Activated naive CD8-positive, alpha-beta T cell (primary cell): Measurements from ENCODE around the gene MAOB.
A peak's percentile ranks its signal among the peaks of the same experiment; 100 is the strongest.
"Not testable (repeated sequence)": the region's sequence is repeated elsewhere in the genome, so short reads cannot be mapped to it uniquely, and the experiment has no call there.

Experiments used
- H3K27ac Mint-ChIP-seq: one replicate; pipeline ENCODE4 v1.8.0; 2021; ENCODE audit warnings: mixed read lengths
- H3K27me3 Mint-ChIP-seq: one replicate; pipeline ENCODE4 v1.8.0; 2021; ENCODE audit warnings: mixed read lengths
- H3K36me3 Mint-ChIP-seq: one replicate; pipeline ENCODE4 v1.8.0; 2021; ENCODE audit warnings: mixed read lengths
- H3K4me1 Mint-ChIP-seq: one replicate; pipeline ENCODE4 v1.8.0; 2021; ENCODE audit warnings: low read depth, mixed read lengths
- H3K4me3 Mint-ChIP-seq: one replicate; pipeline ENCODE4 v1.8.0; 2021; ENCODE audit warnings: mild to moderate bottlenecking, mixed read lengths
- H3K9me3 Mint-ChIP-seq: one replicate; pipeline ENCODE4 v1.8.0; 2021; ENCODE audit warnings: low read depth, mixed read lengths

MAOB gene

GRCh38 chrX:43882294-43882681 is at the start of gene MAOB:
Gene MAOB, minus strand, starts transcription at chrX:43882450. Its CDS starts 151 bp downstream, at chrX:43882299.
- peak within 1 kb of the TSS; percentile 35 for H3K4me3 Mint-ChIP-seq
- no peak within 1 kb of the TSS for H3K27ac Mint-ChIP-seq
- H3K4me1 Mint-ChIP-seq: peaks cover 5% of the 10 kb centered on the region
- H3K27me3 Mint-ChIP-seq: peaks cover 13% of the 10 kb centered on the region
- no peaks in the 10 kb centered on the region for H3K9me3 Mint-ChIP-seq
- no peaks in the 10 kb centered on the region for H3K36me3 Mint-ChIP-seq

- H3K4me3 Mint-ChIP-seq, H3K27me3 Mint-ChIP-seq, H3K36me3 Mint-ChIP-seq, H3K4me1 Mint-ChIP-seq, H3K27ac Mint-ChIP-seq, H3K9me3 Mint-ChIP-seq: not testable (repeated sequence)
Observed at GRCh38 chrX:43922032-43922431, 39.8 kb upstream of the MAOB start.

DNA sequence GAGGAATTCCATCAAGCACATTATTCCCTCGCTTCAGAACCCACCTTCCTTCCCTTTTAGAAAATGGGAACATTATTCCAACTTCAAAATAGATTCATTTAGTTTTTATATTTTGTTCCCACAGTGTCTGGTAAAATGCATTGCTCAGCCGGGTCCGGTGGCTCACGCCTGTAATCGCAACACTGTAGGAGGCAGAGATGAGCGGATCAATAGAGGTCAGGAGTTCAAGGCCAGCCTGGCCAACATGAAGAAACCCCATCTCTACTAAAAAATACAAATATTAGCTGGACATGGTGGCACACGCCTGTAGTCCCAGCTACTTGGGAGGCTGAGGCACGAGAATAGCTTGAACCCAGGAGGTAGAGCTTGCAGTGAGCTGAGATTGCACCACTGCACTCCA is 28.5 kb upstream of the MAOB start:
- H3K27me3 Mint-ChIP-seq, H3K4me1 Mint-ChIP-seq, H3K9me3 Mint-ChIP-seq, H3K4me3 Mint-ChIP-seq, H3K27ac Mint-ChIP-seq, H3K36me3 Mint-ChIP-seq: not testable (repeated sequence)

DNA sequence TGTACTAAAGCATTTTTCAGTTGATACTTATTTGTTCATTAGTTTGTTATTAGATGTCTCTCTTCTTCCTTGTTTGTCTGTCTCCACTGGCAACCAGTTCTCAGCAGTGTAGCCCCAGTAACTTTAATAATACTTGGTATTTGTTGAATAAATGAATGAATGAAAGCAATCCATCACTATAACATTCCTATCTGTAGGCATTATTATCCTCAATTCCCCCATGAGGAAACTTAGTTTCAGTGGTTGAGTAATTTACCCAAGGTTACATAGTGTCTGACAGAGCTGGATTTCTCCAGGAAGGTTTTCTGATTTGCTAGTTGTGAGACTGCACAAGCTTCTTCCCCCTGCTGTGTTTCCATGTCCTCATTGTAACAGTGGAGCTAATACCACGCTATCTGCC is 27.8 kb upstream of the MAOB start:
- no peak overlapping the region for H3K27ac Mint-ChIP-seq
- H3K27me3 Mint-ChIP-seq: no peaks in the 10 kb centered on the region
- H3K4me1 Mint-ChIP-seq: no peaks in the 10 kb centered on the region
- H3K9me3 Mint-ChIP-seq: no peaks in the 10 kb centered on the region
- no peaks in the 10 kb centered on the region for H3K36me3 Mint-ChIP-seq
- no peak overlapping the region for H3K4me3 Mint-ChIP-seq

- H3K27ac Mint-ChIP-seq: no peak overlapping the region
- H3K9me3 Mint-ChIP-seq: no peaks in the 10 kb centered on the region
- no peak overlapping the region for H3K4me3 Mint-ChIP-seq
- no peaks in the 10 kb centered on the region for H3K27me3 Mint-ChIP-seq
- no peaks in the 10 kb centered on the region for H3K36me3 Mint-ChIP-seq
- no peaks in the 10 kb centered on the region for H3K4me1 Mint-ChIP-seq
Observed at GRCh38 chrX:43909141-43909540, 26.9 kb upstream of the MAOB start.

- no peak overlapping the region for H3K4me3 Mint-ChIP-seq
- H3K4me1 Mint-ChIP-seq: no peaks in the 10 kb centered on the region
- H3K27ac Mint-ChIP-seq: no peak overlapping the region
- H3K36me3 Mint-ChIP-seq: no peaks in the 10 kb centered on the region
- H3K9me3 Mint-ChIP-seq: no peaks in the 10 kb centered on the region
- no peaks in the 10 kb centered on the region for H3K27me3 Mint-ChIP-seq
Observed at GRCh38 chrX:43899878-43900815, 17.9 kb upstream of the MAOB start.

DNA sequence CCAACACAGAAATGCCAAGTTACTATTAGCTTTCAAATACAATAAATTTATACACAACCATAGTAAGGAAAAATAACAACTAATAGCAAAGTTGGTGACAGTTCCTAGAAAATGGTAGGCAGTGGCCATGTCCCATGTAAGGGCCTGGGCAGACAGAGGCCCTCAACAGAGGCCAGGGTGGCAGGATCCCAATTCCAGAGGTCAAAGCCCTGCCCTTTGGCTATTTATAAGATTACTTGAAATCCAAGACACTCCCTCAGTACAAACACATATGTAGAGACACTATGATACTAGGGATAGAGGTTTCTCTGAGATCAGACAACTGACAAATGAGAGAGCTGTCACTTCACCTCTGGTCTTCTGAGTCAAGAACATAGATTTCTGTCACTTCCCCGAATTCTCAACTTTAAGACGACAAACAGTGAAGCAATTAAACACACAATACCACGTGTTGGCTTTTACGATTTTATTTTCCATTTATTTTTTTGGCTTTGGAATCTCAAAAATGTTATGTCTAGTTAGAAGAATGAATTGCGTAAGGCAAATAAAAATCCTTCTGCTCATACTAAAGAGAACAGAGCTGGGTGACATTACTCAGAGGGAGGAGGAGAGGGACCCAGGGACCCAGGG is 16.3 kb upstream of the MAOB start:
- no peak overlapping the region for H3K27ac Mint-ChIP-seq
- H3K4me3 Mint-ChIP-seq: no peak overlapping the region
- no peaks in the 10 kb centered on the region for H3K27me3 Mint-ChIP-seq
- no peaks in the 10 kb centered on the region for H3K4me1 Mint-ChIP-seq
- H3K36me3 Mint-ChIP-seq: no peaks in the 10 kb centered on the region
- no peaks in the 10 kb centered on the region for H3K9me3 Mint-ChIP-seq

DNA sequence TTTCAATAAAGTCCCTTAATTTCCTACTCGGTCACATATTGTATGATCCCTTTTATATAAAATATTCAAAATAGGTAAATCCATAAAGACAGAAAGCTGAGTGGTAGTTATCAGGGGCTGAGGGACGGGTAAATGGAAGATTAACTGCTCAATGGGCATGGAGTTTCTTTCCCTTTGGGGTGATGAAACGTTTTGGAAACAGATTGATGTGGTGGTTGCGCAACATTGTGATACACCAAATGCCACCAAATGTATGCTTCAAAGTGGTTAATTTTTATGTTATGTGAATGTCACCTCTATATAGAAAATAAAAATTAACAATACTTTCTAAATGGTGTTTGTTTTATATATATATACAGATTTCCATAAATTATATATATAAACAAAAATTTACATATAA is 15.0 kb upstream of the MAOB start:
- no peaks in the 10 kb centered on the region for H3K9me3 Mint-ChIP-seq
- H3K27me3 Mint-ChIP-seq: no peaks in the 10 kb centered on the region
- H3K4me1 Mint-ChIP-seq: no peaks in the 10 kb centered on the region
- H3K36me3 Mint-ChIP-seq: no peaks in the 10 kb centered on the region
- no peak overlapping the region for H3K4me3 Mint-ChIP-seq
- H3K27ac Mint-ChIP-seq: no peak overlapping the region

GRCh38 chrX:43892336-43892870 is 10.2 kb upstream of the MAOB start:
- Mint-ChIP-seq H3K9me3 (peaks cover 12% of the 10 kb centered on the region), H3K4me1 (no peaks in the 10 kb centered on the region), H3K27me3 (no peaks in the 10 kb centered on the region), H3K36me3 (no peaks in the 10 kb centered on the region), H3K27ac (no peak overlapping the region), H3K4me3 (no peak overlapping the region)

DNA sequence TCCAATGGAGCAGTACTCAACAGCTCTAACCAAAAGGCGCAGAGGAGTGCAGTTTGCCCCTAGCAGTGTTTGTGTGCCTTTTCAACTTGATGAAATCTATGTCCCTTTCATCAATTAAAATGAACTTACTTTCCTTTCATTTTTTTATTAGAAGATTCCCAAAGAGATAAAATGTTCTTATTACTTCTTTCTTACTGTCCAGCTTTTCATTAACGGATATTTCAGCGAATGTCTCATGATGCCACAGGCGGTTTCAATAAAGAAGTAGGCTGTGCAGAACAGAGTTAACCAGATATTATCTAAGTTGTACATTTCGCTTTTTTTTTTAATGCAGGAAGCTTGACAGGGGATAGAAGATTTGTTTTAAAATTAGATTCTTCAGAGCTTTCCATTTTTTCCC is 3.4 kb upstream of the MAOB start:
- Mint-ChIP-seq H3K27me3 (peaks cover 2% of the 10 kb centered on the region), H3K36me3 (no peaks in the 10 kb centered on the region), H3K4me1 (peaks cover 2% of the 10 kb centered on the region), H3K4me3 (no peak overlapping the region), H3K9me3 (peaks cover 12% of the 10 kb centered on the region), H3K27ac (no peak overlapping the region)

DNA sequence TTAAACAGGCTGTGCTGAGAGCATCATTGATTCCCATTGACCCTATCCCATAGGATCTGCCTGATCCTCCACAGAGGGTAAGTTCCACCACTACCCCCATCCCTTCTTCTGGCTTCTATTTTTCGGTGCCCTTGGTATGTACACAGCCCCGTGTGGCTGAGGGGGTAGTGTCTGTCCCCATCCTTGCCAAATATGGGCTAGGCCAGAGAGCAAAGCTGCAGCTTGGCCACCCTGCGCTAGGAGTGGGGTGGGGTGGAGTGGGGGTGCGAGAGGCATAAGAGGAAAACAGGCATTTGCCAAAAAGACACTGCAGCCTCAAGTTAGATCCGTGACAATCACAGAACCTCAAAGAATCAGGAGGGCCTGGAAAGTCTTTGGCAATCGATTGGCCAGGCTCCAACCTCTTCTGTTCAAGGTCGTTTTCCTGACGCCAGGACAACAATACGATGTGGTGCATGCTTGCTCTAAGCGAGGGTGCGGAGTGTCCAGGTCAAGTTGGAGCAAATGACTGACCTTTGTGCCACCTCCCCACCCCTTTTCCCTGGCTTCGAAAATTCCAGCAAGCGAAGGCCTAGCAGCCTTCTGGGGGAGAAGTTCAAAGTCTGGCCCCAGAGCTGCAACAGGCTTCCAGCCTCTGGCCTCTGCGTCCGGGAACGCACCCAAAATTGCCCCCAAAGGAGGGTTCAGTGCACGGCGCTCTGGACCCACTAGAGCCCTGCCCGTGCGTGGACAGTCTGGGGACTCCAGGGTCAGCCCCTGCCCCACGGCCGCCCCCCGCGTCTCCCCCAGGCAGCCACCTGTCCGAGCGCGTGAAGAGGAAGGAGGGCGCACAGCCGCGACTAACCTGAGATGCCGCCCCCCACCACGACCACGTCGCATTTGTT is 598 bp downstream of the MAOB start:
- peaks cover 13% of the 10 kb centered on the region for H3K27me3 Mint-ChIP-seq
- no peak overlapping the region for H3K27ac Mint-ChIP-seq
- peaks cover 7% of the 10 kb centered on the region for H3K4me1 Mint-ChIP-seq
- H3K36me3 Mint-ChIP-seq: no peaks in the 10 kb centered on the region
- no peak overlapping the region for H3K4me3 Mint-ChIP-seq
- no peaks in the 10 kb centered on the region for H3K9me3 Mint-ChIP-seq

DNA sequence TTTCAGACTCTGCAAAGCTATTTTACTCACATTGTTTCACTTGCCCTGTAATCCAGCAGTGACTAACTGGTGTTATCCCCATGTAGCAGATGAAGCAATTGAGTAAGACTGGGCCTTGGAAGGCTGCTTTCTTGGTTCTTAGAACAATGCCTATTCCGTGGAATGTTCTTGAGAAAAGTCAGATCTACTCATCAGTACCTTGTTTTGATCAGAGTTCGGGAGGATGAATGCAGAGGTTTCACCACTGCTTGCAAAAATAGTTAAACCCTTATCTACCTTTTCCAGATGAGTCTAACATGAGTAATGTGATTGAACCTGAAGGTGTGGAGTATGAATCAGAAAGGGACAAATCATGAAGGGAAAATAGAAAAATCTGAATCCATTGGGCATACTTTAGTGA is 1.8 kb downstream of the MAOB start:
- Mint-ChIP-seq H3K36me3 (no peaks in the 10 kb centered on the region), H3K27me3 (peaks cover 13% of the 10 kb centered on the region), H3K4me1 (peaks cover 7% of the 10 kb centered on the region), H3K27ac (no peak overlapping the region), H3K9me3 (no peaks in the 10 kb centered on the region), H3K4me3 (peak overlapping the region; percentile 40)

GRCh38 chrX:43878906-43879526 is 3.2 kb downstream of the MAOB start:
- no peak overlapping the region for H3K27ac Mint-ChIP-seq
- peaks cover 13% of the 10 kb centered on the region for H3K27me3 Mint-ChIP-seq
- no peak overlapping the region for H3K4me3 Mint-ChIP-seq
- H3K4me1 Mint-ChIP-seq: peaks cover 7% of the 10 kb centered on the region
- H3K9me3 Mint-ChIP-seq: no peaks in the 10 kb centered on the region
- H3K36me3 Mint-ChIP-seq: no peaks in the 10 kb centered on the region

GRCh38 chrX:43876680-43877079 is 5.6 kb downstream of the MAOB start:
- Mint-ChIP-seq H3K27me3 (peaks cover 13% of the 10 kb centered on the region), H3K36me3 (no peaks in the 10 kb centered on the region), H3K27ac (no peak overlapping the region), H3K4me1 (peaks cover 4% of the 10 kb centered on the region), H3K4me3 (no peak overlapping the region), H3K9me3 (peaks cover 3% of the 10 kb centered on the region)
